Fibroblast of skin of back (primary cell): ENCODE data around the gene MRPL37.

Experiments
- DNase-seq: peaks from one replicate; pipeline ENCODE4 v3.0.0-alpha.2; 2013

Gene MRPL37

DNA sequence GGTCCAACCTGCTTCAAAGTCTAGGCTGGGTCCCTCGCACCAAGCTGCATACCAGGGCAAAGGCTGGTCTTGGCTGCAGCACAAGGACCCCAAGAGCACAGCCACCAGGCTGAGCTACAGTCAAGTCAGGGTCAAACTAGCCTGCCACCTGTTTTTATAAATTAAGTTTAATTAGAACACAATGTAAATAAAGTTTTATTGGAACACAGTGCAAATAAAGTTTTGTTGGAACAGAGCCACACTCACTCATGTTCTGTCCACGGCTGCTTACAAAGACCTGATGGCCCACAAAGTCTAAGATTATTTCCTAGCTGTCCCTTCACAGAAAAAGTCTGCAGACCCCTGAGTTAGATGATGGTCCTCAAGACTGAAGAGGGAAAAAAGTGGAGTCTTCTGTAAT lies 66.2 kb downstream of the MRPL37 start:
- no peak for DNase-seq

GRCh38 chr1:54266908-54267307 lies 66.9 kb downstream of the MRPL37 start:
- no peak for DNase-seq
